ENCODE measurements around the gene FHAD1.
"Not testable (repeated sequence)": the region's sequence is repeated elsewhere in the genome, so short reads cannot be mapped to it uniquely, and the experiment has no call there.

Gene FHAD1

DNA sequence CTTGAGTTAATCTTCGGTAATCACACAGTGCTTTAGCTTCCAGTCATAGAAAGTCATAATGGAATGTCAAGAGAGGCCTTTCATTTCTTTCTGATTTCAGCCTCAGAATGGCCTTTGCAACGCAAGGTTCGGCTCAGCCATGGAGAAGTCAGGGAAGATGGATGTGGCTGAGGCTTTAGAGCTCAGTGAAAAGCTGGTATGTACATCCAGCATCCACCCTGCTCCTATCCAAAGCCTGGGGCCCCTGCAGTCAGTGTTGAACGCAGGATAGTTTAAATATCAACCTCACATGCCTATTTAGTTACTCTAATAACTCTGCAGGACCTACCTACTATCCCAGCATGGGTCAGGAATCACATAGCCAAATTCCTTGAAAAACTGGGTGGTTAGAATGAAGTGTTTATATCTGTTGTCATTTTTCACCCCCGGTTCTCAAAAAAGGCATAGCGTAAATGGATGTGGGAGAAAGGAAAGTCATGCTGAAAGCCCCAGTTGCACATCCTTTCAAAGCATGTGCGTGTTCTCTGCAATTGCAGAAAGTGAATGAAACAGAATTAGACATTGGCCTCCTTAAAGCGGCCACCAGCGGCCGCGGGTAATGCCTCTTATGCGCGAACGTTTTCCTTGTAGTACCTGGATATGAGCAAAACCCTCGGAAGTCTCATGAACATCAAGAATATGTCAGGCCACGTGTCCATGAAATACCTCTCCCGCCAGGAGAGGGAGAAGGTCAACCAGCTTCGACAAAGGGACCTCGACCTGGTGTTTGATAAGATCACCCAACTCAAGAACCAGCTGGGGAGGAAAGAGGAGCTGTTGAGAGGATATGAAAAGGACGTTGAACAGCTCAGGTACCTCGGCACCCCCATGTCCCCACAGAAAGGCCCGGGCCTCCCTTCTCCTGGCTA is 133.8 kb downstream of the FHAD1 start:
- DNase-seq = no peak

DNA sequence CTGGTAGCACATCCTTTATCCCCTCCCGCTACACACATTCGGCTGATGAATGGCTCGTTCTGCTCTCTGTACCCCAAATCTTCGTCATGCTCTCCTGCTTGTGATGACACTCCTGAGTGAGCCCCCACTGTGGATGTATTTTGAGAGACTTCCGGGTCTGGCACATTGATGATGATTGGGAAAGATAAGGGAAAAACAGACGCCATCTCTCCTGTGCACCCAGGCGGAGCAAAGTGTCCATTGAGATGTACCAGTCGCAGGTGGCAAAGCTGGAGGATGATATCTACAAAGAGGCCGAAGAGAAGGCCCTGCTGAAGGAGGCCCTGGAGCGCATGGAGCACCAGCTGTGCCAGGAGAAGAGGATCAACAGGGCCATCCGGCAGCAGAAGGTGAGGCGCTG is 134.8 kb downstream of the FHAD1 start:
- no peak for DNase-seq

DNA sequence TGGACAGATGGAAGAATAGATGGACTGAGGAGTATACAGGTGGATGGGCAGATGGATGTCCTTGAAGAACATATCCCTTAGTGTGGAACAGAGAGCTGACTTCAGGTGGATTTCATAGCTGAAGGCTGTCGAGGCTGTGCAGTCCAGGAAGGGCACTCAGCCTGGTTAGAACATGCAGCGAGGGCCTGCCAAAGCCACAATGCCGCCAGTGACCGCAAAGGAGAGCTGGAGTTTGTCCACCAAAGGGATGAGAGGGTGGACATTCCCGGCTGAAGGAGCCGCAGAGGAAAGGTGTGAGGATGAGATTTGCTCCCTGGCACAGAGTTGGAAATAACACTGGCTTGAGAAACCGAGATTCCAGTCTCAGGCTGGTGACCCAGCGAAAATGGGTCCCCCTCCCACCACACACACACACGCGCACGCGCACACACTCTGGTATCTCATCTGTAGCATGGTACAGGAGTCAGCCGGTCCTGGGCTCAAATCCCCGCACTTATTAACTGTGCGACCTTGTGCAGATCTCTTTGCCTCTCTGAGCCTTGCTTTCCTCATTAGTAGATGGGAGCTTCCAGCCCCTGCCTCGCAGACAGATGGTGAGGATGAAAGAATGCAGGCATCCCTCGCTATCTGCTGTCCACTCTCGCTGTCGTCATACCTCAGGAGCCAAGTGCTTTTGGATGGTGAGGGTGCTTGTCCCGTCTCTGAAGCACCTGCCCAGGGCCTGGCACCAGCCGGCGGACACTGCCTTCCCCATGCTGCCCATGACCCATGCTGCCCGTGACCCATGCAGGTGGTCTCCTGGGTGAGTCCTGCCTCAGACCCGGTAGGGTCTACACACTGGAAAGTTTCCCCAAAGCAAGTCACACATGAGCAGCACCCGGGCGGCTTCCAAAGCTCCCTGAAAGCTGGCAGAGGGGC is 135.8 kb downstream of the FHAD1 start:
- no peak for DNase-seq

DNA sequence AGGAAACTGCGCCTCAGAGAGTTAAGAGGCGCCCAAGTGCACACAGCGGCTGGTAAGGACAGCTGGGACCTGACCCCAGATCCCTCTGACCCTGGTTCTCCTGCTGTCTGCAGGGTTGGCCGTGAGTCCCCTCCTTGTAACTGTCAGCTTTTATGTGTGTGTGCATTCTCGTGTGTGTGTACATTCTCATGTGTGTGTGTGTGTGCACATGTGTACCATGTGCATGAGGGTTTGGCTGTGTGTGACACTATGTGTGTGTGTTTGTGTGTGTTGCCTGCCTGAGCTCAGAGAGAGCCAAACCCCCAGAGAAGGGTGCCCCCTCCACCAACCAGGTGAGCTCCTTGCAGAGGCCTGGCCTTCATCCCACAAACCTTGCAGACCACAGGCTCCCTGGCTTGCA is 136.8 kb downstream of the FHAD1 start:
- DNase-seq = no peak

DNA sequence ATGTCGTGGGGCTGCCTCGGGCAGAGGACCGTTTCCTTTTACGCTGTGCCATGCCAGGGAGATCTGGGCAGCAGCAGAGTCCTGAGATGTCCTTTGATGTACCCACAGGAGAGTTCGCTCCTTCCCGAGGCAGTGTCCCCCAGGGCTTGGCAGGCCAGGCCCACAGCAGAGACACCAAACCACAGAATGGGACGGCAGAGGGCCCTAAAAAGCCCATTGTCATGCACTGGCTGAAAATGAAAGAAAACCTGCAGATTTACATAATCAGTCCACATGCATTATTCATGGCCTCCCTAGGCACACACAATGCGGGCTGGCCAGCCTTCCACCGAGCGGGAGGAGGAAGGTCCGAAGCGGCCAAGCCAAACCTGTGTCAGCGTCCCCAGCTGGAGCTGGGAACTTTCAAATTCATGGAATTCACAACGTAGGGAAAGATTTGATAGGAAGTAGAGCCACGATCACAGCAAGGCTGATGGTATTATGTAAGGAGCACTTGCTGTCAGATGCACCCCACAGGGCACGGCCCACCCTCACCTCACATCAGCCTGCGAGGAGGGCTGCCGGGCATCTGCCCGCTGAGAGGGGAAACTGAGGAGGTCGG is 137.4 kb downstream of the FHAD1 start:
- no peak for DNase-seq

DNA sequence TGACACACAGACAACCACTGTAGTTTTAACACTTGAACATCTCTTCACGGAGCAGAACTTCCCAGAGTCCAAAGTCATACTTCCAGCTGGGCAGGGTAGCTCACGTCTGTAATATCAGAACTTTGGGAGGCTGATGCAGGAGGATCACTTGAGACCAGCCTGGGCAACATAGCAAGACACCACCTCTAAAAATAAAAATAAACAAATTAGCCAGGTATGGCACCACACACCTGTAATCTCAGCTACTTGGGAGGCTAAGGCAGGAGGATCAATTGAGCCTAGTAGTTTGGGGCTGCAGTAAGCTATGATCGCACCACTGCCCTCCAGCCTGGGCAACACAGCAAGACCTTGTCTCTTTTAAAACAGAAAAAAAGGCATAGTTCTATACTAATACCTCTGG is 138.4 kb downstream of the FHAD1 start:
- DNase-seq = no peak

DNA sequence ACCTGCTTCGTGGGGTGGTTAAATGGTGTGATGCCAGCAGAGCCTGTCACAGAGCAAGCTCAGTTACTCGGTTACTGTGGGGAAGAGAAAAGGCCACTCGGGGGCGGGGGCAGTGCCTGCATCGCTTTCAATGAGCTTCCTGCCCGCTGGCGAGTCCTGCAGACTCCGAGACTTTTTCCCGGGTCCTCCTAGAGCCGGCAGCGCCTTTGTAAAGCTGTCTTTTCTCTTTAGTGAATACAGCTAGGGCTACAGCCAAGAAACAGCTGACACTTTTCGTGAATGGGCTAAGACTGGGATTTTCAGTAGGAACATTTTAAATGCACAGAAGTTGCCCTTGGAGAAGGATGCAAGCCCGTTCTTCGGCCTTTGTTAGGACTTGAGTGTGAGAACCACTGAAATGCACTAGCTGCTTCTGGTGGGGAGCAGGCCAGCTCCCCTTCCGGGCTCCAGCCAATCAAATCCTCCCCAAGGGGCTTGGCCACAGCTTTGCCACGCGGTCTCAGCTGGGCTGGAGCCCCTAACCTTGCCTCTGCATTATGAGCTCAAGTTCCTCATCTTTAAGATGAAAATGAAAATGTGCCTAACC is 139.2 kb downstream of the FHAD1 start:
- DNase-seq = no peak

DNA sequence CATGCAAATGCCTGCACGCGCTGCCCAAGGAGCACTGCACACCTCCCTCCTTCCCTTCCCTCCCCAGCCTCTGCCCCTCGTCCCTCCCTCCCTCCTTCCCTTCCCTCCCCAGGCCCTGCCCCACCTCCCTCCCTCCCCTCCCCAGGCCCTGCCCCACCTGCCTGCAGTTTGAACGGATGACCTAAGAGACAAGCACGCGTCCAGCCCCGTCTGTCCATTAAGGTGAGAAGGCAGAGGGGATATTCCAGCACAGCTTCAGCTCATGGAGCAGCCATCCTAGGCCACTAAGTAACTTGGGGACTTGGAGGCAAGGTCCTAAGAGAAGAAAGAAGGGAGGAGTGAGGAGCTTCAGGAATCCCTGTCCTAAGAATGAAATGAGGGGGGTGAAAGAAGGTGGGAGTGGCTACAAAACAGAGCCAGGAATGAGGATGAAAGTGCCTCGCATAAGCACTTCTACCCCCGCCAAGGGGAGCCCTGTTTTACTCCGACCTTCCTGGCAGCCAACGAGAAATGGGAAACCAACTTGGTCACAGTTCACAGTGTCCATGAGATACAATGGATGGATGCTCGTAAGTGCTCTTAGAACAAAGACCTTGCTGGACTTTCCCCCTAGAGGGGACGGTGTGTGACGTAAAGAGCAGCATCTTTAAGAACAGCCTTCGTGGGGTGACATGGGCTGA is 141.3 kb downstream of the FHAD1 start:
- no peak for DNase-seq

DNA sequence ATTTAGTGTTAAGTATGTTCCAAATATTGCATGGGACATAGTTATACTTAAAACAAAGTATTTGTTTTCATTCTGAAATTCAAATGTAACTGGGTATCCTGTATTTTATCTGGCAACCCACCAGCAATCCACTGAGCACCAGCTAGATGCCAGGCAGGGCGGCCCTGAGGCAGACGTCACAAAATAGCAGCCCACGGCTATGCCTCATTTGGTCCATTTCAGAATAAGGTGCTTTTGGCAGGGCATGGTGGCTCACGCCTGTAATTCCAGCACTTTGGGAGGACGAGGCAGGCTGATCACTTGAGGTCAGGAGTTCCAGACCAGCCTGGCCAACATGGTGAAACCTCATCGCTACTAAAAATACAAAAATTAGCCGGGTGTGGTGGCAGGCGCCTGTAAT is 142.8 kb downstream of the FHAD1 start:
- DNase-seq = not testable (repeated sequence)

DNA sequence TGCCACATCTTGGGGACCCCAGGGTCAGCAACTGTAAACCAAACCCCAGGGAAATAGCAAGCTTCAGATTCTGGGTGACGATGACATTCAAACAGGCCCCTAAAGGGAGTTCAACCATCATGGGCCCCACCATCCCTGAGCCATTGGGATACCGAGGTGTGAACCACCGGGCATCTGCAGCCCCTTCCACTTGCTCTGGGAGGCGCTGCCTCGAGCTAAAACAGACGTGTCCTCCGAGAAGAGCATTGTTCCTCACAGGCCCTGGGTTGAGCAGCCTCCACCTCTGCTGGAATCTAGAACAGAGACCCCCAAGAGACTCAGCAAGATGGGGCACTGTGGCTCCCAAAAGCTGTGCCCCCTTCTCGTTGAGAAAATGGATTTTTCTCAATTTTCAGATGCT is 143.6 kb downstream of the FHAD1 start:
- no peak for DNase-seq

DNA sequence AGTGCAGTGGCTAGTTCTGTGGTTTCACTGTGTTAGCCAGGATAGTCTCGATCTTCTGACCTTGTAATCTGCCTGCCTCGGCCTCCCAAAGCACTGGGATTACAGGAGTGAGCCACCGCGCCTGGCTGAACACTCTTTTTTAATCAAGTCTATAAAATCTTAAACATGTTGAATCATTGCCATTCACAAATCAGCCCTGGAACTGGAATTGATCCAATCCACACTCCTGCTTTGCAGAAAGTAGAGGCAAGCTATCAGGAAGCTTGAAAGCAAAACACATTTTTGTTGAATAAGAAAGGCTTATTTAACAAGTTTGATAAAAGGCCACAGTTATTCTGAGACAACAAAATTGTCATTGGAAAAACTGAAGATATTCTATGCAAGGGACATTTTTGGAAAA is 144.3 kb downstream of the FHAD1 start:
- no peak for DNase-seq

DNA sequence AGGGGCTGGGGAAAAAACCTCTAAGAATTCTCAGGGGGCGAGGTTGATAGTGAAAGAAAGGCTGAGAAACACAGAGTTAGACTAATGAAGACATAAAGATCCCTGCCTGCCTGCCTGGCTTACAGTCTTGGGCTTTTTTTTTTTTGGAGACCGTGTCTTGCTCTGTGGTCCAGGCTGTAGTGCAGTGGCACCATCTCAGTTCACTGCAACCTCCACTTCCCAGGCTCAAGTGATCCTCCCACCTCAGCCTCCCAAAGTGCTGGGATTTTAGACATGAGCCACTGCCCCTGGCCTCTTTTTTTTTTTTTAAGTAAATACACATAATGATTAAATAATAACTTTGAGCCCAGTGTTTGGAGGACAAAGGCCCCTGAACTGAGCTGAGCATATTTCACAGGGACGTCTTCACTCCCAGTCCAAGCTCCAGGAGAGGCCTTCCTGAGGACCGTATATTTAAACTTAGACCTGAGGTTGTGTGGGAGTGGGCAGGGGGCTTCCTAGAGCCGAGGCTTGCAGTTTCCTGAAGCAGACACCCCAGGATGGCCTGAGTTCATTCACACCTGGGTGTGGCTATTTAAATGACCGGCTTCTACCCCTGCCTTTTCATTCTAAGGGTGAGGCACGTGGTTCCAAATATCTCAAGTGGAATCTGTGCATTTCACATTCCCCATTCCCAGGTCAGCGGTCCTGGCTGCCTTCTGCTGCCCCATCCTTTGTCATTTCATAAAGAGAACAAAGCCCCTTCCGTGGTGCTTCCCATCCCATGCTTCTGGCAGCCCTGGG is 146.6 kb downstream of the FHAD1 start:
- no peak for DNase-seq

DNA sequence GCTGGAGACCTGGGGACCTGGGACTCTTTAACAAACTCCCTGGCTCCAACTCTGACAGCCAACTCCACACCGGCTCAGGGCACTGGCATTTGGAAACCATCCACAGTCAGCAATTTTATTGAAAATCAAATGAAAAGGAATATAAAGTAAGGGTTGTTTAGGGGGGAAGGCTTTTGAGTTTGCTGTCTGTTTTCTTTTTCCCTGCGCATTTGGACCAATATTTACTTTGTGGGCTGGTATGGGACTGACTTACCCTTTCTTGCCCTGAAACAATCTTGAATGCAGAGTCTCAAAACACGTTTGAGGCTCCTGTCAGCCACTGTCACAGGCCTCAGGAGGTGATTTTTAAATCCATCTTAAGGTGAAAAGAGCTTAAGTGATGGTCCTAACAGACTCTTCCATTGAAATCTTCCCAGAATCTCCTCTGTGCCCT is 147.3 kb downstream of the FHAD1 start:
- DNase-seq = no peak

DNA sequence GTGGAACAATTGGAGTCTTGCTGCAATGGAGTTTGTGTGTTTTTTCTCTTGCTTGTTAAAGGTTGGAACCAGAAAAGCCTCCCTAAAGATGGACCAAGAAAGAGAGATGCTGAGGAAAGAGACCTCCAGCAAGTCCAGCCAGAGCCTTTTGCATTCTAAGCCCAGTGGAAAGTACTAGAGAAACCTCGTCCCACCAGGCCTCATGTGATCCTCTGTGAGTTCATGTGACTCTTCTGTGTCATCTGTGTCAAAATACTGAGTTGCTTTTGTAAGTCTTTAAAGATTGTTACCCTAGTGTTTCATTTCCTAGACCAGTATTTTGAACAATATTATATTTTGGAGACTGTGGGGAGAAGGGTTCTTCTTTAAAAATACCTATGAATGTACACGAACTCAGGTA is 150.2 kb downstream of the FHAD1 start:
- DNase-seq = no peak

DNA sequence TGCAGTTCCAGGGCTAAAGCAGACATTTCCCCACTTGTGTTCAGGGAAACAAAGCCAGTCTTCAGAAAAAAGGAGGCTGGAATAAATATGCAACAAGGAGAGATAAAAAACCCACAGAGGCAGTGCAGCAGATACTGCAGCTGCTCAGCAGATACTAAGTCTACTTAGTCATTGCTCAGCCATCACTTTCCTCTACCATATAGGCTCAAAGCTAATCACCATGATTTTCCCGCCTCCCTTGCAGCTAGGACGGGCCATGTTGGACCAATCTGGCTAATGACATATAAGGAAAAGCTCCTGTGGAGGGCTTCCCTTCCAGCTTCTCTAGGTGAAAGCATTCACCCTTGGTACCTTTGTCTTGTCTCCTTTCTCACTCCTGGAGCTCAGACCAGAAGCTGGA is 152.7 kb downstream of the FHAD1 start:
- DNase-seq = no peak

DNA sequence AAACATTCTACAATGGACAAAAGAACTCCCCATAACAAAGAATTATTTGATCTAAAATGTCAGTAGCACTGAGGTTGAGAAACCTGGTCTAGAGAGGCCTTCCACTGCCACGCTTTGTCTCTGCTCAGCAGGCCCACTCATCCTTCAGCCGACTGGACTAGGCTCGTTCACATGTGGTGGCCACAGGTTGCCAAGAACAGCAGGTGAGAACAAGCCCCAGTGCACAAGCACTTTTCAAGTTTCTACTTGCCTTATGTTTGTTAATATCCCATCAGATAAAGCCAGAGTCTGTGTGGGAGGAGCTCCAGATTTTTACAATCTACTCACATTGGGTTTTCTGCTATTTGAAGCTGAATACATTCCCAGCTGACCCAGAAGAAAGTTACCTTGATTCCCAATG is 153.6 kb downstream of the FHAD1 start:
- DNase-seq = no peak

DNA sequence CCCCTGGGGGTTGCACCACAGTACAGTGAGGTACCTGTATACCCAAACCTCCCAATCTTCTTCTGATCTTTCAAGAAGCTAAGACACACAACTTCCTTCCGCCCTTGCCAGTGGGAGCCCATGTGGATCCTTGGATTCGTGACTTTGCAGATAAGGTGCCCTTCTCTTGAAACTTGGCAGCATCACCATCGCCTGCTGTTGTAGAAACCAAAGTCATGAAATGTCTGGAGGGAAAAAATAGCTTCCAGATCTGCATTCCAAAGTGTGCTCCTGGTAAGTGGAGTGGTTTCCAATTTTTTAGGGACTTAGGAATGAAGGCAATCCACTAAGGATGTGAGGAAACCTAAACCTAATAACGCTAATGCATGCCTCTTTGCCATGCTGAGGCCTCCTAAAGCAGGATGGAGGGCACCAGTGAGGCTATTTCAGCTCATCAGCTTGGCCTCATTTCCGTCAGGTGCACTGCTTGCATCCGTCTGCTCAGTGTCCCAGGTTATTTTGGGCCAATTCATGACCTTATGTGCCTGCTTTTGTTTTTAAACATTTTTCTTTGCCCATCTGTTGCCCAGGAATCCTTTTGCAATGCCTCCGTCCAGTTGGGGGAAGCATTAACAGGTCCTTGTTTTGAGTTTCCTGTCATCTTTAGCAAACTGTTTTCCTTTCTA is 154.5 kb downstream of the FHAD1 start:
- no peak for DNase-seq

DNA sequence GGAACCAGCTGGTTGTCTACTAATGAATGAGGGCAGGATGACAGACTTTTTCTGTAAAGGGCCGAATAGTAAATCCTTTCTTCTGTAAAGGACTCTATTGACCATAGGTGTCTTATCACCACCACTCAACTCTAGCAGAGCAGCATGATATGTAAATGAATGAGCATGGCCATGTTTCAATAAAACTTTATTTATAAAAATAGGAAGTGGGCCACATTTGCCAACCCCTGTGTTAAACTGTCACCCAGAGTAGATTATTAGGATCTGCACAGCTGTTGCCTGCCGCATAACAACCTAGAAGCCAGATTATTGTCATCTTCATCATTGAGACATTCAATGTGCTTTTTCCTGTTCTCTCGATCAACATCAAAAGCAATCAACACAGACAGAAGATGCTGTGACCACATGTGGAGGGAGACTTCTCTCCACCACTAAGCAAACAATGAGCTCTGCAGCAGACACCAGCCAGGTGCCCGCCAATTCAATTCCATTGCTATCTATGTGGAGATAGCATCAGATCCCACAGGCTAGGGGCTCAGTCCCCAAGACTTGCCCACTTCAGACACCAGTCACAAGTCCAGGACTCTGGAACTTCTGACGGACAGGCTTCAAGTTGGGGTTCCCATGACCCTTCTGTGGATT is 155.9 kb downstream of the FHAD1 start:
- no peak for DNase-seq

DNA sequence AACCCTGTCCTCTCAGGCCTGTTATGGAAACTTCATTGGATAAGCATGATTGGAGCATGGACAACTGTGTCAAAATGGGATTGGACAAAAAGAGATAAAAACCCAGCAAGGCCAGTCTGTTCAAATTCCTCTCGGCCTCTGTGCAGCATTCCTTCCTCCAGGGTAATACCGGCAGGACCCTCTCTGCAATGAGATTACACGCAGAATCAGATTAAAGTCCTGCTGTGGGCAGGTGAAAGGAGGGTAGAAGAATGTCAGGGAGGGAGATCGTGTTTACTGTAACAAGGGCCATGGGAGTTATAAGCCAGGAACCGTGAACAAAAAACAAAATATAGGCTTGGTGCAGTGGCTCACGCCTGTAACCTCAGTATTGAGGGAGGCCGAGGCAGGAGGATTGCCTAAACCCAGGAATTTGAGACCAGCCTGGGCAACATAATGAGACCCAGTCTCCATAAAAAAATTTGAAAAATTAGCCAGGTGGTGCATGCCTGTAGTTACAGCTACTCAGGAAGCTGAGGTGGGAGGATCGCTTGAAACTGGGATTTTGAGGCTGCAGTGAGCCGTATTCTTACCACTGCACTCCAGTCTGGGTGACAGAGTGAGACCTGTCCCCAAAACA is 157.0 kb downstream of the FHAD1 start:
- no peak for DNase-seq

All from fibroblast of skin of right quadriceps (primary cell).